Natural killer cell (primary cell): ENCODE measurements around the gene MSX2. TPM values are rescaled to one million over a fixed set of nuclear protein-coding genes. Genes with fewer than 3 reads are reported as not detected.

Experiments
- ATAC-seq, 3 donors: fragments of 150-1000 bp in 2 of 3; fragments of 200-7000 bp in 1 of 3; cut with Tn5 transposase; 1 replicate in 1 of 3; 2 replicates in 2 of 3; pipeline ENCODE4 v1.10.0; 2021; ENCODE audit warnings: mild to moderate bottlenecking in 2 of 3, moderate library complexity in 2 of 3
- DNase-seq, 2 donors: peaks; one replicate each; pipeline versions ENCODE4 v3.0.0 to v3.0.0-alpha.2; 2013 to 2021; ENCODE audit warnings: mixed read lengths in 1 of 2
- H3K27ac ChIP-seq: one replicate; pipeline ENCODE4 v1.5.1; 2013; ENCODE audit warnings: mild to moderate bottlenecking, low read length
- H3K27me3 ChIP-seq: one replicate; pipeline ENCODE4 v1.6.1; 2013; ENCODE audit warnings: low read length; ENCODE audit not compliant: control insufficient read depth, insufficient read depth
- H3K36me3 ChIP-seq: one replicate; pipeline ENCODE4 v1.6.1; 2013; ENCODE audit warnings: low read length; ENCODE audit not compliant: control insufficient read depth, insufficient read depth
- H3K4me1 ChIP-seq: one replicate; pipeline ENCODE4 v1.6.1; 2013; ENCODE audit warnings: low read length; ENCODE audit not compliant: control insufficient read depth, insufficient read depth
- H3K4me3 ChIP-seq: one replicate; pipeline ENCODE4 v1.5.1; 2013; ENCODE audit warnings: low read length
- H3K9me3 ChIP-seq: one replicate; pipeline ENCODE4 v1.6.1; 2013; ENCODE audit warnings: low read length; ENCODE audit not compliant: control insufficient read depth, insufficient read depth
- H3K27ac Mint-ChIP-seq, 2 donors: one replicate each; pipeline ENCODE4 v1.8.0; 2022; ENCODE audit warnings: mild to moderate bottlenecking in 2 of 2, mixed read lengths in 2 of 2, moderate library complexity in 1 of 2
- H3K27me3 Mint-ChIP-seq, 2 donors: one replicate each; pipeline ENCODE4 v1.8.0; 2022; ENCODE audit warnings: low read depth in 2 of 2, mixed read lengths in 2 of 2
- H3K36me3 Mint-ChIP-seq: one replicate; pipeline ENCODE4 v1.8.0; 2022; ENCODE audit warnings: mixed read lengths
- H3K4me1 Mint-ChIP-seq, 2 donors: one replicate each; pipeline ENCODE4 v1.8.0; 2022; ENCODE audit warnings: mixed read lengths in 2 of 2
- H3K4me3 Mint-ChIP-seq: one replicate; pipeline ENCODE4 v1.8.0; 2022; ENCODE audit warnings: mild to moderate bottlenecking, moderate library complexity, mixed read lengths
- H3K9me3 Mint-ChIP-seq, 2 donors: one replicate each; pipeline ENCODE4 v1.8.0; 2022; ENCODE audit warnings: mixed read lengths in 2 of 2
- CTCF ChIP-seq: fragments of 200-600 bp; IDR thresholded peaks from one replicate; pipeline ENCODE4 v1.8.0; 2022; ENCODE audit warnings: antibody characterized with exemption
- WGBS: methylation state at CpG from one replicate; pipeline ENCODE4 v1.1.7; 2013; ENCODE audit warnings: missing lambda C conversion rate; ENCODE audit not compliant: insufficient coverage; 5-methylcytosine and 5-hydroxymethylcytosine counted together
- intact Hi-C: fragments of 100-400 bp; cut with micrococcal nuclease; formaldehyde crosslinking; loops from one replicate; pipeline ENCODE4 v1.14.2; 2022
- total RNA-seq, 4 donors: library from RNA; stranded (reverse); fragments of 120-200 nt in 1 of 4; gene quantifications; one replicate each; pipeline versions ENCODE4 v1.2.3 to v1.2.4, GENCODE V29; 2013 to 2022

Gene MSX2
- total RNA-seq, 3 donors from 2014 or later (not counting 1 experiment from before 2014, with no cell fraction given) = 0.40 TPM; not detected in 2

GRCh38 chr5:174690271-174690670 is 34.1 kb upstream of the MSX2 start:
- Mint-ChIP-seq H3K27ac (no peak overlapping the region), H3K4me3 (no peak overlapping the region), H3K36me3 (no peaks in the 10 kb centered on the region), H3K9me3 (no peaks in the 10 kb centered on the region), H3K27me3 (peaks cover 42 to 70% of the 10 kb centered on the region in 2 donors), H3K4me1 (peaks cover 0 to 6% of the 10 kb centered on the region in 2 donors)
- no peaks in the 10 kb centered on the region for H3K4me1 ChIP-seq
- DNase-seq (no peak), ATAC-seq (no peak)
- no peak for TF ChIP-seq CTCF
- no peaks in the 10 kb centered on the region for H3K36me3 ChIP-seq
- H3K27ac ChIP-seq = no peak overlapping the region
- H3K27me3 ChIP-seq = peaks cover 24% of the 10 kb centered on the region
- 21% methylated on average over 8 of the region's 8 CpGs for WGBS
- intact Hi-C loops = no loop called here
- no peaks in the 10 kb centered on the region for H3K9me3 ChIP-seq
- no peak overlapping the region for H3K4me3 ChIP-seq

GRCh38 chr5:174692381-174692780 is 32.0 kb upstream of the MSX2 start:
- no peak overlapping the region for H3K27ac ChIP-seq
- H3K4me1 ChIP-seq = no peaks in the 10 kb centered on the region
- no peak overlapping the region for H3K4me3 ChIP-seq
- Mint-ChIP-seq H3K27me3 (peaks cover 46 to 64% of the 10 kb centered on the region in 2 donors), H3K36me3 (no peaks in the 10 kb centered on the region), H3K9me3 (no peaks in the 10 kb centered on the region), H3K4me1 (peaks cover 0 to 6% of the 10 kb centered on the region in 2 donors), H3K27ac (no peak overlapping the region), H3K4me3 (no peak overlapping the region)
- no peaks in the 10 kb centered on the region for H3K9me3 ChIP-seq
- H3K36me3 ChIP-seq = no peaks in the 10 kb centered on the region
- ATAC-seq = no peak
- TF ChIP-seq CTCF = no peak
- intact Hi-C loops = no loop called here
- peaks cover 22% of the 10 kb centered on the region for H3K27me3 ChIP-seq
- no peak for DNase-seq
- WGBS = 5% methylated on average over 12 of the region's 12 CpGs

GRCh38 chr5:174692982-174693422 is 31.4 kb upstream of the MSX2 start:
- intact Hi-C loops = no loop called here
- Histone ChIP-seq H3K4me1 (no peaks in the 10 kb centered on the region), H3K36me3 (no peaks in the 10 kb centered on the region), H3K4me3 (no peak overlapping the region), H3K27me3 (peaks cover 19% of the 10 kb centered on the region), H3K27ac (no peak overlapping the region), H3K9me3 (no peaks in the 10 kb centered on the region)
- TF ChIP-seq CTCF = no peak
- WGBS = 1% methylated on average over 13 of the region's 16 CpGs
- H3K9me3 Mint-ChIP-seq = no peaks in the 10 kb centered on the region
- peaks cover 0 to 6% of the 10 kb centered on the region in 2 donors for H3K4me1 Mint-ChIP-seq
- H3K27ac Mint-ChIP-seq = no peak overlapping the region
- peaks cover 43 to 58% of the 10 kb centered on the region in 2 donors for H3K27me3 Mint-ChIP-seq
- no peak overlapping the region for H3K4me3 Mint-ChIP-seq
- DNase-seq (no peak), ATAC-seq (no peak)
- H3K36me3 Mint-ChIP-seq = no peaks in the 10 kb centered on the region

GRCh38 chr5:174693697-174694385 is 30.5 kb upstream of the MSX2 start:
- intact Hi-C loops = no loop called here

More at GRCh38 chr5:174693697-174694385, 30.5 kb upstream of the MSX2 start:
- Mint-ChIP-seq H3K9me3 (no peaks in the 10 kb centered on the region), H3K4me3 (no peak overlapping the region), H3K36me3 (no peaks in the 10 kb centered on the region), H3K27ac (no peak overlapping the region), H3K27me3 (peaks cover 35 to 50% of the 10 kb centered on the region in 2 donors), H3K4me1 (peaks cover 0 to 6% of the 10 kb centered on the region in 2 donors)
- Histone ChIP-seq H3K27ac (no peak overlapping the region), H3K4me3 (no peak overlapping the region), H3K27me3 (peaks cover 11% of the 10 kb centered on the region), H3K36me3 (no peaks in the 10 kb centered on the region), H3K9me3 (no peaks in the 10 kb centered on the region), H3K4me1 (no peaks in the 10 kb centered on the region)
- ATAC-seq = no peak
- WGBS = 30% methylated on average over 11 of the region's 11 CpGs
- no peak for TF ChIP-seq CTCF
- DNase-seq = no peak
